K562 (cell line): Measurements from ENCODE around the gene PRMT5. TPM values are rescaled to one million over a fixed set of nuclear protein-coding genes. Genes with fewer than 3 reads are reported as not detected.
A peak's percentile ranks its signal among the peaks of the same experiment; 100 is the strongest.

ENCODE experiments used
- ATF1 ChIP-seq, 2 experiments: fragments of 450-650 bp in 1 of 2; IDR thresholded peaks; 2 replicates each; pipeline ENCODE4 v1.6.1; 2016; ENCODE audit warnings: missing compliant biosample characterization in 1 of 2, missing genetic modification characterization in 1 of 2
- CC2D1A ChIP-seq: fragments of 450-650 bp; IDR thresholded peaks from 2 replicates; pipeline ENCODE4 v1.6.1; 2017; ENCODE audit warnings: mild to moderate bottlenecking
- HNRNPLL ChIP-seq: fragments of 200-400 bp; formaldehyde crosslinking; IDR thresholded peaks from 2 replicates; pipeline ENCODE4 v1.6.1; 2017; ENCODE audit warnings: low read length, low read depth, mild to moderate bottlenecking; ENCODE audit not compliant: poor library complexity, severe bottlenecking
- KAT8 ChIP-seq: fragments of 450-650 bp; IDR thresholded peaks from 2 replicates; pipeline ENCODE4 v1.6.1; 2016; ENCODE audit warnings: low read depth, mild to moderate bottlenecking
- KHSRP ChIP-seq: fragments of 450-650 bp; IDR thresholded peaks from 2 replicates; pipeline ENCODE4 v1.6.1; 2017
- KLF10 ChIP-seq: fragments of 250-450 bp; sonication (Bioruptor Pico); IDR thresholded peaks from 2 replicates; pipeline ENCODE4 v1.6.1; 2021; ENCODE audit warnings: matching md5 sums
- MBD1 ChIP-seq: fragments of 250-450 bp; sonication (Bioruptor Pico); IDR thresholded peaks from 2 replicates; pipeline ENCODE4 v1.8.0; 2022; ENCODE audit warnings: inconsistent platforms
- MCM3 ChIP-seq: fragments of 450-650 bp; IDR thresholded peaks from 2 replicates; pipeline ENCODE4 v1.6.1; 2016
- MEF2A ChIP-seq: IDR thresholded peaks from 2 replicates; pipeline ENCODE4 v1.6.1; 2011; ENCODE audit warnings: low read depth, mild to moderate bottlenecking, low read length, moderate library complexity; ENCODE audit not compliant: control insufficient read depth
- MTA1 ChIP-seq: fragments of 450-650 bp; IDR thresholded peaks from 2 replicates; pipeline ENCODE4 v1.6.1; 2017; ENCODE audit warnings: borderline replicate concordance
- RBM14 ChIP-seq: fragments of 200-400 bp; formaldehyde crosslinking; IDR thresholded peaks from 2 replicates; pipeline ENCODE4 v1.6.1; 2018; ENCODE audit warnings: low read depth, mild to moderate bottlenecking, low read length, moderate library complexity, borderline replicate concordance; ENCODE audit not compliant: insufficient read depth
- SRSF7 ChIP-seq: fragments of 200-400 bp; formaldehyde crosslinking; optimal IDR thresholded peaks from 2 replicates; pipeline ENCODE3; 2017; ENCODE audit warnings: mild to moderate bottlenecking, low read depth, low read length
- THRB ChIP-seq: fragments of 450-650 bp; formaldehyde crosslinking; conservative IDR thresholded peaks from 2 replicates; pipeline ENCODE4 v1.4.0; 2022; ENCODE audit warnings: mild to moderate bottlenecking, missing genetic modification characterization
- TRIM24 ChIP-seq, 2 experiments: fragments of 450-650 bp; IDR thresholded peaks; 2 replicates each; pipeline ENCODE4 v1.6.1; 2016
- TRIM25 ChIP-seq: fragments of 450-650 bp; IDR thresholded peaks from 2 replicates; pipeline ENCODE4 v1.7.0; 2016; ENCODE audit warnings: borderline replicate concordance
- ZBTB9 ChIP-seq: fragments of 450-650 bp; formaldehyde crosslinking; IDR thresholded peaks from 2 replicates; pipeline ENCODE4 v1.4.0; 2020; ENCODE audit warnings: mild to moderate bottlenecking, moderate library complexity
- ZFX ChIP-seq: sonication (generic); formaldehyde crosslinking; IDR thresholded peaks from 2 replicates; pipeline ENCODE4 v1.8.0; 2022; ENCODE audit warnings: mild to moderate bottlenecking, missing genetic modification reagents, moderate library complexity
- ZNF124 ChIP-seq: sonication (generic); formaldehyde crosslinking; IDR thresholded peaks from 2 replicates; pipeline ENCODE4 v1.8.1; 2022; ENCODE audit warnings: missing genetic modification reagents
- ZNF589 ChIP-seq: fragments of 200-800 bp; sonication (Bioruptor generic); IDR thresholded peaks from 2 replicates; pipeline ENCODE4 v1.6.1; 2016; ENCODE audit warnings: low read depth, missing genetic modification characterization, missing compliant biosample characterization
- ZNF785 ChIP-seq: fragments of 250-450 bp; sonication (Bioruptor Pico); IDR thresholded peaks from 2 replicates; pipeline ENCODE4 v1.4.0; 2020; ENCODE audit warnings: mild to moderate bottlenecking
- ZSCAN29 ChIP-seq: fragments of 450-650 bp; IDR thresholded peaks from 2 replicates; pipeline ENCODE4 v1.6.1; 2017
- polyA plus RNA-seq, 8 experiments: library from polyadenylated mRNA; depleted of rRNA in 4 of 8; stranded (reverse) in 5 of 8; unstranded in 3 of 8; fragments of >200 nt; fragmentation: Nextera tagmentation in 2 of 8; fragmentation: Illumina TruSeq in 1 of 8; extraction: Ambion mirVana in 2 of 8; extraction: Trizol in 1 of 8; gene quantifications; 2 replicates each; pipeline versions ENCODE4 v1.2.1 to v1.2.3, GENCODE V29; 2011 to 2014; ENCODE audit warnings: inconsistent platforms in 1 of 8, missing spikeins in 1 of 8
- total RNA-seq, 7 experiments: library from RNA; depleted of rRNA in 6 of 7; stranded (reverse); fragments of >200 nt in 6 of 7; fragmentation: Illumina TruSeq in 2 of 7; extraction: Trizol in 2 of 7; gene quantifications; 2 replicates each; pipeline versions ENCODE4 v1.2.1 to v1.2.3, GENCODE V29; 2011 to 2021; ENCODE audit warnings: low replicate concordance in 1 of 7

PRMT5 gene
- total and polyA plus RNA-seq, 9 of the 15 experiments (the other 6 are each of a cell fraction or from before 2014, with no cell fraction given): 114 to 552 (median 222) TPM

- no peak for TF ChIP-seq TRIM25
- no peak for TF ChIP-seq SRSF7
- no peak for TF ChIP-seq MTA1
- no peak for TF ChIP-seq MCM3
- no peak for TF ChIP-seq ZNF589
- TF ChIP-seq ZFX (CRISPR knock-in tag): peak; percentile 11; the same call in 1 of the 2 replicates
- TF ChIP-seq ATF1 (CRISPR knock-in tag; IDR thresholded peaks at IDR 0.05): no peak
- no peak for TF ChIP-seq ATF1 (tag; IDR thresholded peaks at IDR 0.05)
- no peak for TF ChIP-seq MBD1
- TF ChIP-seq THRB (CRISPR knock-in tag): no peak
- TF ChIP-seq TRIM24 (IDR thresholded peaks at IDR 0.05): 0 out of 4 replicates have a peak, but pooled peaks of 1 of the 2 experiments have one; percentile 8
- no peak for TF ChIP-seq MEF2A
- TF ChIP-seq CC2D1A: 0 out of 2 replicates have a peak, but pooled peaks have one; percentile 19
- no peak for TF ChIP-seq ZNF124 (CRISPR knock-in tag)
- TF ChIP-seq KLF10: no peak
- no peak for TF ChIP-seq KAT8
- TF ChIP-seq ZBTB9 (CRISPR knock-in tag): no peak
- TF ChIP-seq HNRNPLL: no peak
- TF ChIP-seq RBM14: no peak
- no peak for TF ChIP-seq KHSRP
- TF ChIP-seq ZNF785 (CRISPR knock-in tag): no peak
- TF ChIP-seq ZSCAN29: peak; percentile 57; the same call in 1 of the 2 replicates
Observed at GRCh38 chr14:22872033-22872832, 56.9 kb downstream of the PRMT5 start (continued).
